Stimulated activated naive CD4-positive, alpha-beta T cell treated with Interleukin-2 at 50 U/mL for 16 hours (primary cell): ENCODE data around the gene MRPS9.

Experiments used
- DNase-seq: peaks from one replicate; lab custom pipeline; 2025; lab: John Stamatoyannopoulos, UW

The MRPS9 gene

DNA sequence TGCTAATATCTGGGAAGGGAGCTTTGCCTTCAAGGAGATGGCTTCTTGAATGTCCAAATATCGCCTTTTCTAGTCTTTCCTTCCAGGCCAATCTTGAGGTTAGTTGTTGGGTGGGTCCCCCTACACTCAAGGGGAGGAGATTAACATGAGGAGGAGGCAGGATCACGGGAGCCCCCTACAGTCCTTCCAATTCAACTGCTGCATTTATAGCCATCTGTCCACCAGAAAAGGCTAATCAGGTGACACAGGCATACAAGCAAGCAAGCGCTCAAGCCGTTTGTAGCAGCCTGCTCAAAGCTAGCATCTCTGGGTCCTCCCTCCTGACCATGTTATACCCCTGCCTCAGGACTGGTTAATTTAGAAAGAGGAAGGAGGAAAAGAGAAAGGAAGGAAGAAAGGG is 87.6 kb downstream of the MRPS9 start:
- DNase-seq, result no peak

DNA sequence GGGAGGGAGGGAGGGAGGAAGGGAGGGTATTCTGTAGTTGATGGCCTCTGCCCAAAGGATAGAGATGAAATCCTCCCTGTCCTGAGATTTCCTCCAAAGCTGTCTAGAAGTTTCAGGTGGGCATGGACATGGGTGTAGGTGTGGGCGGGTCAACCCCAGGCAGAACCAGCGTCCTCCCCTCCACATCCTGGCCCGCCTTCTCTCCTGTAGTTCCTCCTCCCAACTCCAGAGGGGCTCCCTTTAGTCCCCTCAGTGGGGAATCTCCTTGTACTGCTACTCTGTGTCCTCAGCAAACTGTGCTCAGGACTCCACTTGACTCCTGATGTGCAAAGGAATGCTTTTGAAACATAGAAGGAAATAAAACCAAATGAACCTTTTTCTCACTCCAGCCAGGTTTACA is 88.1 kb downstream of the MRPS9 start:
- DNase-seq, result no peak

DNA sequence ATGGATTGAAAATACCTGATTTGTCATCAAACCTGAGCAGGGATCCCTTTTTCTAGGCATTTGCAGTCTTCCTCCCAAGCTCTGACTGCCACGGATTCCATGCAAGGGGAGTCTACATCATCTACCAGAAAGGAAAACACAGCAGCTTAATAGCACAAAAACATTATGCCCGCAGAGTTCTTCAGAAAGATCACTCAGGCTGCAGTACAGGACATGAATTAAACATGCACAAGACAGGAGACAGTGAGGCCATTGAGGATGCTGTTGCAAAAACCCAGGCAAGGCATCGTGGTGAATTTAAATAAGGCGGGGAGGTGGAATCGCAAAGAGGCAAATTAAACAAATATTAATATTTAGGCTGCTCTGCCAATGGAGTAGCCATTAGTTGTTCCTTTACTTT is 88.5 kb downstream of the MRPS9 start:
- DNase-seq, result no peak

DNA sequence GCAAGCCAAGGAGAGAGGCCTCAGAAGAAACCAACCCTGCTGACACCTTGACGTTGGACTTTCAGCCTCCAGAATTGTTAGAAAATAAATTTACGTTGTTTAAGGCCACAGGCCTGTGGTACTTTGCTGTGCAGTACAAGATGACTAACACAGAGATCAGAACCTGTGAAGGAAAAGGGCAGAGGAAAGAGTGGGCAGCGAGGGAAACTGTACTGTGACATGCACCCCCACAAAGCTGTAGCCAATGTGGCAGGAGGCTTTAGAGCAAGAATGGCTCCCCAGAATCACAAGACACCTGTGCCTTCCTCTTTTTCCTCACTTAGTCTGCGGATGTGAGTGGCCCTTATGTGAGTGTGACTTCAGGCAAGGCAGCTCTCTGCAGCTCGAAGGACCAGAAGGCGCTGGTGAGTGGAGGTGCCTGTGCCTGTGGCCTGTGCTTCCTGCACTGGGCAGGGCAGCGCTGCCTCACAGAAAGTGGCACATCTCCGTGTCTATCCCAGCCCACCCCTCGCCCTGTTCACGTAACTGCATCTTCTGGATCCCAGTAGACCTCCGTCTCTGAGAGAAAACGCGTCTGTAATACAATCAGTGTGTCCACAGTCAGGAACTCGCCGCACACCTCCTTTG is 89.5 kb downstream of the MRPS9 start:
- DNase-seq, result no peak

DNA sequence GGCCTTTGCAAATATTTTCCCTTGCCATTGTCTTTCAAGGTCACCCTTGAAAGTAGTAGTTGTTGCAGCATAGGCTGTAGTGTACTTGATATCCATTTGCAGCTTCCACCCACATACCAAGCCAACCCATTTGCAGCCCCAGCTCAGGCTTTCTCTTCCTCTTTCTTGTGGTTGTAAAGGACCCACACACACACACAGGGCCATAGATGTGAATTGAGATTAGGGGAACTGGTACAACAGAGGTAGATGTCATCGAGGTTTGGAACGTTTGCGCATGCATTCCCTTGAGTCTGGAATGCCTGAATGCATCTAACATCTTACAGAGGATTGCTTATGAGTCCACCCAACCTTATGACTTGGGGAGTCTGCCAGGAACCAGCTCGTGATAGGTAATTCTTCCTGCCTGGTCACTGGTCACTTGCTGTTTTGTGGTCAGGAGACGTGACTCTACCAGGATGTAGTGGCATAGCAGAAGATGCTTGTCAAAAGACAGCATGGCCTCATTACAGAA is 91.9 kb downstream of the MRPS9 start:
- DNase-seq, result no peak

DNA sequence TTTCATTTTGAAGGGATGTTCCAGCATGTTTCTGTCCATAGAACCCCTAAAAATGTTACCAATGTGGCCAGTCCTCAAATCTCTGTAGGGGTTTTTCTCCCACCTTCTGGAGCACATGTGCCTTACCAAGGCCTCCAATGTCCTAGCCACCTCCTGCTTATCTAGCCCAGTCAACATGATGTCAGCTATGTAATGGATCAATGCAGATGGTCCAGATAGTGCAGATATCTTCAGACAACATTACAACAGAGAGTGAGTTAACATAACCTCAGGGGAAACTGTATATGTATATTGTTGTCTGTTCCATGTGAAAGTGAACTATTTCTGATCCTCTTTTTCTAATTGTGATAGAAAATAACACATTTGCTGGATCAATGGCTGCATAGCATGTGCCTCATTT is 92.7 kb downstream of the MRPS9 start:
- no peak for DNase-seq

DNA sequence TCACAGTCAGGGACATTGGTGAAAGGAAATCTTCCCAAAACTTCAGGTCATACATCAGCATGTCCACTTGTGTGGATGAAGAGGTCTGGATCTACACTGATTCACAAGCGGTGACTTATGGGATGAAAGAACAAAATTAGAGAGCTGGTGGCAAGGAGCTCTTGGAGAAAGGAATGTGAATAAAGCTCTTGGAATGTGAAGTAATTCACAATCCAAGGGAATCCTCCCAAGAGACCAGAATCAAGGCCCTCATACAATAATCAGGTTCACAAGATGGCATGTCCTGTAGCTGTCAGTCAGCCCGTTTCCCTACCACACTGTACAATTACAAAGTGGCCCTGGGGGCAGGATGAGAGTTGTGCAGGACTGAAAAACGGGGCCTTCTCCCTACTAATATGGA is 96.2 kb downstream of the MRPS9 start:
- no peak for DNase-seq

DNA sequence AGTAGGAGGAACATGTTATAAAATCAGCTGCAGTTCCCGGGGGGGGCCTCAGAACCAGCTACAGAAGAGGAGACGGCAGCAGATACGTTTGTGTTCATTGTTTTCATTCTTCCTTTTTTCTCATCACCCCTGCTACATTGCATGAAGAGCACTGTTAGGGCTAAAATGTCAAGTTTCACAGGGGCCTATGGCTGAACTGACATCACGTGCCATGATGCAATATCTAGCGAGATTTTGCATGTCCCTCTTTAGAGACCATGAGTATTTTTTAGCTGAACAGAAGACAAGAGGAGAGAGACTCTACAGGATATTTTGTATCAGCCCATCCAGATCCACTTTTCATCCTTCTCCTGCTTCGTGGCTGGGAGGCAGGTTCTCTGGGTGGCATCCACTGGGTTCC is 97.6 kb downstream of the MRPS9 start:
- no peak for DNase-seq

DNA sequence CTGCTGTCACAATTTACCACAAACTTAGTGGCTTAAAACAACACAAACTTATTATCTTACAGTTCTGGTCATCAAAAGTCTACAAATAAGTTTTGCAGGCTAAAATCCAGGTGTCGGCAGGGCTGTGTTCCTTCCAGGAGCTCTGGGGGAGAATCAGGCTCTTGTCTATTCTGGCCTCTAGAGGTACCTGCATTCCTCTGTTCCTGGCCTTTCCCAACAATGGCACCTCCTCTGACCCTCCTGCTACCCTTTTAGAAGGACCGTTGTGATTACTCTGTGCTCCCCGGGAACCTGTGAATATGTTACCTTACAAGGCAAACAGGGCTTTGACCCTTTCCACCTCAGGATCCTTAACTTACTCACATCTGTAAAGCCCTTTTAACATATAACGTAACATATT is 98.5 kb downstream of the MRPS9 start:
- DNase-seq, result no peak

DNA sequence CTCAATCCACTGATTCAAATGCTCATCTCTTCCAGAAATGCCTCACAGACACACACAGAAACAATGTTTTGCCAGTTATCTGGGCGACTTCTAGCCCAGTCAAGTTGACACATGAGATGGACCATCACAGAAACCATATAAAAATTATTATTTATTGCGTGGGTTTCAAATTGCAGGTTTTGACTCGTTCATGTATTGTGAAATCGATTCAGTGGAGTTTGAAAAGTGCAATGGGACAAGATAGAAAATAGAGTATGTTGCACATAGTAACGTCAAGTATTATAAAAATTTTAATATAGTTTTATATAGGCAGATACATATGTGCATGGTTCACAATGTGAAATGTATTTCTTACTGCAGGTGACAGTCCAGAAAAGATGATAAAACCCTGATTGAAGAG is 100.8 kb downstream of the MRPS9 start:
- DNase-seq, result no peak

DNA sequence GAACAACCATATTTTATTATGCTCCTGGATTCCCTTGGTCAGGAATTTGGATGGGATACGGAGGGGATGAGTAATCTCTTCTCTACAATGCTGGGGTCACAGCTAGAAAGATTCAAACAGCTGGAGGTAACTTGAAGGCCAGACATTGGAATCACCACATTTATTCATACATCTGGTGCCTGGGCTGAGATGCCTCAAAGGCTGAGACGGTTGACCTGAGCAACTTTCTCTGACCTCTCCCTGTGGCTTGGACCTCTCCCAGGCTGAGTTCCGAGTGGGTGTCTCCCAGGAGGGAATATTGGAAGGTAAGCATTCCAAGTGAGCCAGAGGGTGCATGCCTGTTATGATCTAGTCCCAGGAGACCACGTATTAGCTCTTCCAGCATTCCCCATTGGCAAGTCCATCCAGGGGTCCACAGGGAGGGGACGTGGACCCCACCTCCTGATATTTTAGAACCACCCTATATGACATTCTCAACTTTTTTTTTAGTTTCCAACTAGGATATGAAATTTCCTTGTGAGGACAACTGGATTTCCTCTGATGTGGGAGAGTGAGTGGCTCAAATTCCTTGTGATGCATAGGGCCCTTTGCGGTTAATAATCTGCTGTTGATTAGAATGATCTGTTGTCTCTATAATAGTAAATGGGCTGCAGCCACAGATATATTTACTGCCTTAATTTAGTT is 101.8 kb downstream of the MRPS9 start:
- no peak for DNase-seq

DNA sequence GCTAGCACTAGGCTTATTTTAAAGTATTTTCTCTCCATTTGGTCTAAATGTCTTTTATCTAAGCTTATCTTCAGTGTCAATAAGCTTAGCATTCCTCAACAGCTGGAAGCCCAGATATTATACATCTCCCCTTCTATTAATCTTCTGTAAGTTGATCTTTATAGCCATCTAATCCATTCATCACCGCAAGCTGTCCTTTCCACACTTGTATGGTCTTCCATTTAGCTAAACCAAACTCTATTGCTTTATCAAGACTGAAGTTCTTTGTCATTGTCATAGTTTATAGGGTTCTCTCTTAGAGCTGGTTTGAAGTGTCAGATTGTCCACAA is 102.3 kb downstream of the MRPS9 start:
- DNase-seq, result no peak

DNA sequence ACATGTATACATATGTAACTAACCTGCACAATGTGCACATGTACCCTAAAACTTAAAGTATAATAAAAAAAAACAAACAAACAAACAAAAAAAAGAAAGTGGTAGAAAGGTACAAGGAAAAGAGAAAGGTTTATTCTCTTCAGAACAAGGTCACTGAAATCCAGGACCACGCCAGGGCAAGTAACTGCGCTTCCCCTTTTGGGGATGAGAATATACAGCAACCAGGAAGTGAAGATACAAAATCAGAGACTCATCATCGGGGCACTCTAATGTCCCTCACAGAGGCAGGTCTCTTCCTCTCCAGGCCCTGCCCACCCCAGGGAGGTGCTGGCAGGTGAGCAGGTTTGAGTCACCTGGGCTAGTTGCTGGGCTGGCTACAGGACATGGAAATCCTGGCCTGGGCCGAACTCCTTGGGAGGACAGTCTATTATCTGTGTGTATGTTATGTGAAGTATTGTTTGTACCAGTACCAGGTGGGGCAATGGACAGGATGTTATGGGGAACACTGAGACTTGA is 103.3 kb downstream of the MRPS9 start:
- no peak for DNase-seq

DNA sequence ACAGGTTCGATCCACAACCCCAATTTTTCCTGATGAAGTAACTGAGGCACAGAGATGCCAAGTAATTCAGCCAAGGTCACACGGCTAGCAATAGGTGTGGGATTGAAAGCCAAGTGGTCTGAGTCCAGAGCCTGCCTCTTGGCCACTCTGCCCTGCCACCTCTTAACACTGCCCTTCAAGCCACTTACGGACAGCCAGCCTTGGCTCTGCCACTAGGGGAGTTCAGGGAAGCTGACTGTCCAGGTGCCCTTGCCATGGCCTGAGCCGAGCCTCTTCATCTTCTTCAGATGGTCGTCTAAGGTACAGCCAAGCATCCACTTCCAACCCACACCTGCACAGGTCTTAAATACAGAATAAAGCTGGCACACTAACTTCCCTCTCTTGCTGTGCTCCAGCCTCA is 104.4 kb downstream of the MRPS9 start:
- no peak for DNase-seq

DNA sequence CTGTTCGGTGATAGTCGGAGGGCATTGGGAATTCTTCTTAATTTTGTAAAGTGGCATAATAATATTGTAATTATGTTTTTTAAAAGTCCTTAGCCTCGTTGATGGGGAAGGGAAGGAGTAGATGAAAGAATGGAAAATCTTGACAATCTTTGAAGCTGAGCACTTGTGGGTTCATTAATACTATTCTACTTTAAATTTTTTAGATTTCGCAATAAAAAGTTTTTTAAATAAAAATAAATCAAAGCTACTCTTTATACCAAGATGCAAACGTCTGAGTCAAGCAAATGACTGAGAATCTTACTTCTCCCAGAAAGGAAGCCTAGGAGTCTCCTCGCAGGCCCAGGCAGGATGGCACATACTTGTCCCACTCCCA is 105.2 kb downstream of the MRPS9 start:
- no peak for DNase-seq

DNA sequence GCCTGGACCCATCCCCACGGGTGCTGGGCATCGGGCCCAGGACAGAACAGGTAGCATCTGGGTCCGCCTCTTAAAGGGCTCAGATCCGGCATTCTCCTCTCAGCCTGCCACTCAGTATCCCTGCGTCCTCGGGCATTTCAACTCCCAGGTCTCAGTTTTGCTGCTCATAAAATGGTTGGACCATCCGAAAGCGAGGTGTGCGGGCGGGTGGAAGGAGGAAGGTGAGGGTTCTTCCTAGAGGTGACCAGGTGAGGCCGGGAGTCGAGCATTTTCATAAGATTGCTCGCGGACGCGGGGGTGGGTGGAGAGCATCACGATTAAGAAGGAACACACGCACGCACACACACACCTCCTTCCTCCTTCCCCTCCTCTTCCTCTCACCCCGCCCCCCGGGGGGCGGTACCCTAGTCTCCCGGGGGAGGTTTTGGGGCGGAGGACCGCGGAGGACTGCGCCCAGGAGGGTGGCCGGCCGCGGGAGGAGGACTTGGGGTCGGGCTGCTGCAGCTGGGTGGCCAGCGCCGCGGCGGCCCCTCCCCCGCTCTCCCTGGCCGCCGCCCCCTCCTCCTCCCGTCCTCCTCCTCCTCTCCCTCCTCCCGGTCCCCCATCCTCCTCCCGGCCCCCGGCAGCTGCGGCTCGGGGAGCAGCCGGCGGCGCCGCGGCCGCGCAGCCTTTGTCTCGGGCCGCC is 105.7 kb downstream of the MRPS9 start:
- DNase-seq, result no peak

DNA sequence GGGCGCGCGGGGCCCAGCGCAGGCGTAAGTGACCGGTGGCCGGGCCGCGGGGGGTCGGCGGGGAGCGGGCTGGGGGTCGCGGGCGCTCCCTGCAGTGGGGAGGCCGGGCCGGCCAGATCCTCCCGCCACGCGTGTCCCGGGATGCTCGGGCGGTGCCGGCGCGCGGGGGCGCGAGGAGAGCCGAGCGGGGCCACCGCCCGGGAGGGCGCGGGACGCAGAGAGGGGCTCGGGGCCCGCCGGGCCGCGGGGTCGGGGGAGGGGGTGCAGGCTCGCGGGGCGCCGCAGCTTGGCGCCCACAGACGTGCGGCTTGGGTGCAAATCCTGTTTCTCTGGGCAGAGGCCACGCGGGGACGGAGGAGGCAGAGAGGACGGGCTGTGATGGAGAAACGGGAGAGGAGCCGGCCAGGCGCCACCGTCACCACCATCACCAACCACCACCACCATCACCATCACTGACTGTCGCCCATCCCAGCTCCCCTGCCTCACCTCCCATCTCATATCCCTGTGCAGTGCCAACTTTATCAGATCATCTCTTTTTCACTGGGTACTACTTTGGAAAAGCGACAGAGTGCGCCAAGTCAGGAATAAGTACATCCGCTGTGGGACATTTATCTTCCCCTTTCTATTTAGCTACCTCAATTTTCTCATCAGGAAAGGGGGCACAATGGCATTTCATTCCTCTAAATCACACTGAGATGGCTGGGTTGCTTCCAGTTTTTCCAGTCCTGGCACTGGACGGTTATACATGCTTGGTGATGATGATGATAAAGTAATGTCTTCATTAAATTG is 106.5 kb downstream of the MRPS9 start:
- no peak for DNase-seq

DNA sequence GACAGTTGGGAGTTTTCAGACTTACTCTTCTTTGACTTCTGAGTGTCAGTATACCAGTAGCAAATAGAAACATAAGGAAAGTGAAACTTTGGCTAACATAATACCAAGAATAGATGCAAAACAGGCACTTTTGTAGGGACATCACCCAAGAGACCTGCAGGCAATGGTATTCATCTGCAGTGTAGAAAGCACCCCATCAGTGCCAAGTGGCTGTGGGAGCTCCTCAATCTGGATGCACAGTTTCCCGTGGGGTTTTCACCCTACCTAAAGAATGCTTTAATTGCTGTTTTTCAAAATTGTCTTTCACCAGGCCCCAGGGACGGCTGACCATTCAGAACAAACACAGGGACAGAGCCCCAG is 107.1 kb downstream of the MRPS9 start:
- no peak for DNase-seq

DNA sequence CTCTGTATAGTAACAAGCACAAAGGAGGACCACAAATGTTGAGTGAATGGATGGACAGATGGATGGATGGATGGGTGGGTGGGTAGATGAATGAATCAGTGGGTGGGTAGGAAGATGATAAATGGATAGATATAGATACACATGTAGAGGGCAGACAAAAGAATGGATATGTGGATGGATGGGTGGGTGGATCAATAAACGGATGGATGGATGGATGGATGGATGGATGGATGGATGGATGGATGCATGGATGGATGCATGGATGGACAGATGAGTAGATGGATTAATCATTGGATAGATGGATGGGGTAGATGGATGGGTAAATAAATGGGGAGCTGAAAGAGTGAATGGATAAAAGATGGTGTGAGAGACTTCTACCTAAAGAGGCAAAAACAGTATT is 111.4 kb downstream of the MRPS9 start:
- no peak for DNase-seq
